ENCODE measurements around the gene NFILZ. TPM values are rescaled to one million over a fixed set of nuclear protein-coding genes. Genes with fewer than 3 reads are reported as not detected.
"Not testable (repeated sequence)": the region's sequence is repeated elsewhere in the genome, so short reads cannot be mapped to it uniquely, and the experiment has no call there.

NFILZ gene
- total and polyA plus RNA-seq, 7 donors, result not detected

DNA sequence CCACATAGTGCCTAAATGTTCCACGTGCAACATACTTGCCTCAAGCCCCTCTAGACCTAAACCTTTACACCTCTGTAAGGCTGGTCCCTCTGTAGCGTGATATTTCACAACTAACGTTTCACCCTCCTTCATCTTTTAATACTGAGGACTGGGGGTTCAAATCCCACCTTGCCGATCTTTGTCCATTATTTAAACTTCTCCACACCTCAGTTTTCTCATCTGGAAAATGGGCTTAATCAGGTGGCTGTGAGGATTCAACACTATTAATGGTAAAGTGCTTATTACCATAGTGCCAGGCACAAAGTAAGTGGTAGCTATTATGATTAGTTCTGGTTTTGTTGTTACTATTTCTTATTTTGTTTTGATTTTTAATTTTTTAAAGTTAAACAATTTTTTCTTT is 12.4 kb upstream of the NFILZ start:
- H3K4me1 ChIP-seq, result no peaks in the 10 kb centered on the region
- H3K9me3 ChIP-seq, result no peaks in the 10 kb centered on the region
- ATAC-seq (no peak), DNase-seq (no peak)
- H3K27ac ChIP-seq, result no peak overlapping the region
- TF ChIP-seq, protein P1, sequence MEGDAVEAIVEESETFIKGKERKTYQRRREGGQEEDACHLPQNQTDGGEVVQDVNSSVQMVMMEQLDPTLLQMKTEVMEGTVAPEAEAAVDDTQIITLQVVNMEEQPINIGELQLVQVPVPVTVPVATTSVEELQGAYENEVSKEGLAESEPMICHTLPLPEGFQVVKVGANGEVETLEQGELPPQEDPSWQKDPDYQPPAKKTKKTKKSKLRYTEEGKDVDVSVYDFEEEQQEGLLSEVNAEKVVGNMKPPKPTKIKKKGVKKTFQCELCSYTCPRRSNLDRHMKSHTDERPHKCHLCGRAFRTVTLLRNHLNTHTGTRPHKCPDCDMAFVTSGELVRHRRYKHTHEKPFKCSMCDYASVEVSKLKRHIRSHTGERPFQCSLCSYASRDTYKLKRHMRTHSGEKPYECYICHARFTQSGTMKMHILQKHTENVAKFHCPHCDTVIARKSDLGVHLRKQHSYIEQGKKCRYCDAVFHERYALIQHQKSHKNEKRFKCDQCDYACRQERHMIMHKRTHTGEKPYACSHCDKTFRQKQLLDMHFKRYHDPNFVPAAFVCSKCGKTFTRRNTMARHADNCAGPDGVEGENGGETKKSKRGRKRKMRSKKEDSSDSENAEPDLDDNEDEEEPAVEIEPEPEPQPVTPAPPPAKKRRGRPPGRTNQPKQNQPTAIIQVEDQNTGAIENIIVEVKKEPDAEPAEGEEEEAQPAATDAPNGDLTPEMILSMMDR (IDR thresholded peaks at IDR 0.05), result no peak
- 73 to 83% (median 76%) methylated on average over 4 of the region's 4 CpGs for WGBS, 3 donors
- peaks cover 0 to 3% (median 0%) of the 10 kb centered on the region in 3 donors for H3K27me3 ChIP-seq (ENCODE audit: insufficient read depth in 3 of 3, low read length in 2 of 3)
- no peaks in the 10 kb centered on the region for H3K36me3 ChIP-seq (ENCODE audit: insufficient read depth in 1 of 2, low read depth in 1 of 2)
- intact Hi-C loops (cut with DNase I), result no loop called here
- H3K4me3 ChIP-seq, result no peak overlapping the region

DNA sequence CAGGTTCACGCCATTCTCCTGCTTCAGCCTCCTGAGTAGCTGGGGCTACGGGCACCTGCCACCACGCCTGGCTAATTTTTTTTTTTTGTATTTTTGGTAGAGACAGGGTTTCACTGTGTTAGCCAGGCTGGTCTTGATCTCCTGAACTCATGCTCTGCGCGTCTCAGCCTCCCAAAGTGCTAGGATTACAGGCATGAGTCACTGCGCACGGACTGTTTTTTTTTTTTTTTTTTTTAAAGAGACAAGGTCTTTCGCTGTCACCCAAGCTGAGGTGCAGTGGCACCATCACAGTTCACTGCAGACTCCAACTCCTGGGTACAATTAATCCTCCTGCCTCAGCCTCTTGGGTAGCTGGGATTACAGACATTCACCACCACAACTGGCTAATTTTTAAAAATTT is 11.7 kb upstream of the NFILZ start:
- intact Hi-C loops (cut with DNase I), result no loop called here
- no peak overlapping the region for H3K27ac ChIP-seq
- DNase-seq, result no peak
- H3K4me1 ChIP-seq, result no peaks in the 10 kb centered on the region
- ATAC-seq, result no peak
- H3K27me3 ChIP-seq (ENCODE audit: insufficient read depth in 3 of 3, low read length in 2 of 3), result peaks cover 0 to 3% (median 0%) of the 10 kb centered on the region in 3 donors
- TF ChIP-seq, protein P1 (IDR thresholded peaks at IDR 0.05), result no peak
- no peaks in the 10 kb centered on the region for H3K9me3 ChIP-seq
- WGBS, 3 donors, result 28 to 36% (median 32%) methylated on average over 8 of the region's 8 CpGs
- H3K36me3 ChIP-seq (ENCODE audit: insufficient read depth in 1 of 2, low read depth in 1 of 2), result no peaks in the 10 kb centered on the region
- no peak overlapping the region for H3K4me3 ChIP-seq

DNA sequence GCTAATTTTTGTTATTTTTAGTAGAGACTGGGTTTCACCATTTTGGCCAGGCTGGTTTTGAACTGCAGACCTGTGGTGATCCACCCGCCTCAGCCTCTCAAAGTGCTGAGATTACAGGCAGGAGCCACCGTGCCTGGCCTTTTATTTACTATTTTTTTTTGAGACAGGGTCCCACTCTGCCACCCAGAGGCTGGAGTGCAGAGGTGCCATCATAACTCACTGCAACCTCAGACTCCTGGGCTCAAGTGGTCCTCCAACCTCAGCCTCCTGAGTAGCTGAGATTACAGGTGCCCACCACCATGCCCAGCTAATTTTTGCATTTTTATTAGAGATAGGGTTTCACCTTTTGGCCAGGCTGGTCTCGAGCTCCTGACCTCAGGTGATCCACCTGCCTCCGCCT is 7.5 kb upstream of the NFILZ start:
- WGBS, 3 donors, result 54 to 61% (median 59%) methylated on average over 4 of the region's 4 CpGs
- H3K27me3 ChIP-seq (ENCODE audit: insufficient read depth in 3 of 3, low read length in 2 of 3); ATAC-seq; H3K36me3 ChIP-seq (ENCODE audit: insufficient read depth in 1 of 2, low read depth in 1 of 2); H3K9me3 ChIP-seq; H3K4me1 ChIP-seq; intact Hi-C loops (cut with DNase I); H3K4me3 ChIP-seq; H3K27ac ChIP-seq; DNase-seq: not testable (repeated sequence)

DNA sequence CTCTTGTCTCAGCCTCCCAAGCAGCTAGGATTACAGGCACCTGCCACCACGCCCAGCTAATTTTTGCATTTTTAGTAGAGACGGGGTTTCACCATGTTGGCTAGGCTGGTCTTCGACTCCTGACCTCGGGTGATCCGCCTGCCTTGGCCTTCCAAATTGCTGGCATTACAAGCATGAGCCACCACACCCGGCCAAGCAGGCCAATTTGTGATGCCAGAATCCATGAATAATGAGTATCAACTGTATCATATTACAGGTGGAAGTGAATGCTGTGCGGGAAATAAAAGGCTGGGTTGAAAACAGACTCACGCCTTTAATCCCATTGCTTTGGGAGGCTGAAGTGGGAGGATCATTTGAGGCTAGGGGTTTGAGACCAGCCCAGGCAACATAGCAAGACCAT is 3.6 kb upstream of the NFILZ start:
- H3K9me3 ChIP-seq, result peaks cover 14% of the 10 kb centered on the region
- TF ChIP-seq, protein P1 (IDR thresholded peaks at IDR 0.05), result no peak
- no peak for ATAC-seq
- H3K4me1 ChIP-seq, result no peaks in the 10 kb centered on the region
- no peak for DNase-seq
- 27 to 38% (median 35%) methylated on average over 8 of the region's 8 CpGs for WGBS, 3 donors
- intact Hi-C loops (cut with DNase I), result no loop called here
- no peaks in the 10 kb centered on the region for H3K36me3 ChIP-seq (ENCODE audit: insufficient read depth in 1 of 2, low read depth in 1 of 2)
- no peak overlapping the region for H3K4me3 ChIP-seq
- no peak overlapping the region for H3K27ac ChIP-seq
- no peaks in the 10 kb centered on the region for H3K27me3 ChIP-seq (ENCODE audit: insufficient read depth in 3 of 3, low read length in 2 of 3)

DNA sequence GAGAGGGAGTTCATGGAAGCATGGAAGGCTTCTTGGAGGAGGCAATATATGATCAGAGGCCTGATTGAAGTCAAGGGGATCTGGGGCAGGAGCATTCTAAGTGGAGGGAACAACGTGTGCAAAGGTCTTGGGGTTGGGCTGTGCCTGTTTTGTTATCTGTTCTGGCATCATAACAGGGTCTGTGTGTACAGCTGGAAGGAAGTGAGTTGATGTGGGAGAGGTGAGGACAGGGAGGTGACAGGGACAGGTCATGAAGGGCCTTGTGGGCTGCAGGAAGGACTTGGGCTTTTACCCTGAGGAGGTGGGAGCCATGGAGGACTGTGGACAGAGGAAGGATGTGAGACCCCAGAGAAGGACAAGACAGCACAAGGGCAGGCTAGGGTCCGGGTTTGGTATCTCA is 1.2 kb upstream of the NFILZ start:
- WGBS, 3 donors, result 88 to 100% (median 91%) methylated on average over 2 of the region's 2 CpGs
- H3K27ac ChIP-seq, result no peak overlapping the region
- no peaks in the 10 kb centered on the region for H3K27me3 ChIP-seq (ENCODE audit: insufficient read depth in 3 of 3, low read length in 2 of 3)
- H3K36me3 ChIP-seq (ENCODE audit: insufficient read depth in 1 of 2, low read depth in 1 of 2), result no peaks in the 10 kb centered on the region
- no peaks in the 10 kb centered on the region for H3K4me1 ChIP-seq
- DNase-seq (no peak), ATAC-seq (no peak)
- H3K4me3 ChIP-seq, result no peak overlapping the region
- TF ChIP-seq, protein P1 (IDR thresholded peaks at IDR 0.05), result no peak
- intact Hi-C loops (cut with DNase I), result no loop called here
- H3K9me3 ChIP-seq, result peaks cover 14% of the 10 kb centered on the region
